ENCODE measurements around the gene HMGN1.
"Not testable (repeated sequence)": the region's sequence is repeated elsewhere in the genome, so short reads cannot be mapped to it uniquely, and the experiment has no call there.

HMGN1 gene

GRCh38 chr21:39348355-39349210 is at the start of gene HMGN1:
Gene HMGN1, minus strand, starts transcription at chr21:39349088. Its CDS starts 171 bp downstream, at chr21:39348917.
- DNase-seq, result peak; percentile 95

- no peak for DNase-seq
Observed at GRCh38 chr21:39397646-39398385, 48.9 kb upstream of the HMGN1 start.

- DNase-seq, result no peak
Observed at GRCh38 chr21:39392981-39393380, 44.1 kb upstream of the HMGN1 start.

- DNase-seq, result no peak
Observed at GRCh38 chr21:39390212-39390765, 41.4 kb upstream of the HMGN1 start.

- no peak for DNase-seq
Observed at GRCh38 chr21:39388811-39389155, 39.9 kb upstream of the HMGN1 start.

GRCh38 chr21:39388038-39388810 is 39.3 kb upstream of the HMGN1 start:
- peak; percentile 93 for DNase-seq

- DNase-seq, result peak; percentile 92
Observed at GRCh38 chr21:39387461-39388037, 38.7 kb upstream of the HMGN1 start.

- DNase-seq, result no peak
Observed at GRCh38 chr21:39386899-39387298, 38.0 kb upstream of the HMGN1 start.

GRCh38 chr21:39386194-39386593 is 37.3 kb upstream of the HMGN1 start:
- peak; percentile 13 for DNase-seq

- peak; percentile 65 for DNase-seq
Observed at GRCh38 chr21:39385299-39386145, 36.6 kb upstream of the HMGN1 start.

GRCh38 chr21:39384674-39385298 is 35.9 kb upstream of the HMGN1 start:
- no peak for DNase-seq

- not testable (repeated sequence) for DNase-seq
Observed at GRCh38 chr21:39382096-39382495, 33.2 kb upstream of the HMGN1 start.

GRCh38 chr21:39381009-39381408 is 32.1 kb upstream of the HMGN1 start:
- no peak for DNase-seq

GRCh38 chr21:39379986-39380891 is 31.4 kb upstream of the HMGN1 start:
- peak; percentile 89 for DNase-seq

- DNase-seq, result no peak
Observed at GRCh38 chr21:39377444-39378050, 28.7 kb upstream of the HMGN1 start.

GRCh38 chr21:39375446-39375845 is 26.6 kb upstream of the HMGN1 start:
- DNase-seq, result no peak

GRCh38 chr21:39374046-39374445 is 25.2 kb upstream of the HMGN1 start:
- DNase-seq, result no peak

- DNase-seq, result no peak
Observed at GRCh38 chr21:39373634-39374033, 24.7 kb upstream of the HMGN1 start.

GRCh38 chr21:39369896-39370288 is 21.0 kb upstream of the HMGN1 start:
- DNase-seq, result not testable (repeated sequence)

GRCh38 chr21:39367783-39368182 is 18.9 kb upstream of the HMGN1 start:
- no peak for DNase-seq

Measured in stimulated activated CD4-positive, alpha-beta T cell treated with anti-CD3 and anti-CD28 coated beads, Interleukin-4, amount 100 ng/mL, for 1 hour (primary cell).